H1 (cell line): ENCODE data around the gene TAT.
"Not testable (repeated sequence)": the region's sequence is repeated elsewhere in the genome, so short reads cannot be mapped to it uniquely, and the experiment has no call there.

Experiments
- CBX8 ChIP-seq: fragments of 300-800, 300-1000 bp; sonication (generic); IDR thresholded peaks from 2 replicates; pipeline ENCODE4 v1.7.1; 2016; ENCODE audit warnings: low read depth, low read length, borderline replicate concordance
- EZH2 ChIP-seq: fragments of 200-600 bp; sonication (generic); IDR thresholded peaks from 2 replicates; pipeline ENCODE4 v1.7.1; 2012; ENCODE audit warnings: low read depth, mild to moderate bottlenecking, moderate library complexity, low read length, inconsistent platforms; ENCODE audit not compliant: severe bottlenecking
- GTF2F1 ChIP-seq: IDR thresholded peaks from 2 replicates; pipeline ENCODE4 v1.6.1; 2012; ENCODE audit warnings: low read depth, low read length, improper control_type of control experiment, borderline replicate concordance
- TBP ChIP-seq: IDR thresholded peaks from 2 replicates; pipeline ENCODE4 v1.6.1; 2011; ENCODE audit warnings: low read depth, low read length, improper control_type of control experiment
- YY1 ChIP-seq: IDR thresholded peaks from 2 replicates; pipeline ENCODE4 v1.6.1; 2011; ENCODE audit warnings: low read depth, mild to moderate bottlenecking, low read length
- TF ChIP-seq, protein P1 (sequence below), 3 experiments: IDR thresholded peaks; 1 replicate in 2 of 3; 2 replicates in 1 of 3; pipeline versions ENCODE4 v1.5.1 to v1.6.1; 2011; ENCODE audit warnings: low read length in 3 of 3, mild to moderate bottlenecking in 3 of 3, inconsistent platforms in 2 of 3, low read depth in 1 of 3, moderate library complexity in 1 of 3; ENCODE audit not compliant: insufficient read depth in 1 of 3; ENCODE audit errors: control extremely low read depth in 1 of 3

DNA sequence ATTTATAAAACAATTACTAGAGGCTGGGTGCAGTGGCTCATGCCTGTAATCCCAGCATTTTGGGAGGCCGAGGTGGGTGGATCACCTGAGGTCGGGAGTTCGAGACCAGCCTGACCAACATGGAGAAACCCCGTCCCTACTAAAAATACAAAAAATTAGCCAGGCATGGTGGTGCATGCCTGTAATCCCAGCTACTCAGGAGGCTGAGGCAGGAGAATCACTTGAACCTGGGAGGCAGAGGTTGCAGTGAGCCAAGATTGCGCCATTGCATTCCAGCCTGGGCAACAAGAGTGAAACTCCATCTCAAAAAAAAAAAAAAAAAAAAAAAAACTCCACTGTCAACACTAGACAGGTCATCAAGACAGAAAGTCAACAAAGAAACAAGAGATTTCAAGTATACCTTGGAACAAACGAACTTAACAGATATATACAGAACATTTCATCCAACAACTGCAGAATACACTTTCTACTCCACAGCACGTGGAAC is 18.5 kb upstream of the TAT start:
- not testable (repeated sequence) for TF ChIP-seq TBP, YY1, EZH2, CBX8, GTF2F1
- TF ChIP-seq, protein P1, sequence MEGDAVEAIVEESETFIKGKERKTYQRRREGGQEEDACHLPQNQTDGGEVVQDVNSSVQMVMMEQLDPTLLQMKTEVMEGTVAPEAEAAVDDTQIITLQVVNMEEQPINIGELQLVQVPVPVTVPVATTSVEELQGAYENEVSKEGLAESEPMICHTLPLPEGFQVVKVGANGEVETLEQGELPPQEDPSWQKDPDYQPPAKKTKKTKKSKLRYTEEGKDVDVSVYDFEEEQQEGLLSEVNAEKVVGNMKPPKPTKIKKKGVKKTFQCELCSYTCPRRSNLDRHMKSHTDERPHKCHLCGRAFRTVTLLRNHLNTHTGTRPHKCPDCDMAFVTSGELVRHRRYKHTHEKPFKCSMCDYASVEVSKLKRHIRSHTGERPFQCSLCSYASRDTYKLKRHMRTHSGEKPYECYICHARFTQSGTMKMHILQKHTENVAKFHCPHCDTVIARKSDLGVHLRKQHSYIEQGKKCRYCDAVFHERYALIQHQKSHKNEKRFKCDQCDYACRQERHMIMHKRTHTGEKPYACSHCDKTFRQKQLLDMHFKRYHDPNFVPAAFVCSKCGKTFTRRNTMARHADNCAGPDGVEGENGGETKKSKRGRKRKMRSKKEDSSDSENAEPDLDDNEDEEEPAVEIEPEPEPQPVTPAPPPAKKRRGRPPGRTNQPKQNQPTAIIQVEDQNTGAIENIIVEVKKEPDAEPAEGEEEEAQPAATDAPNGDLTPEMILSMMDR (IDR thresholded peaks at IDR 0.05; ENCODE audit: control extremely low read depth in 1 of 3, insufficient read depth in 1 of 3, low read depth in 1 of 3, low read length in 3 of 3): not testable (repeated sequence)
